Measurements from ENCODE around the gene PEX11B.

PEX11B gene

GRCh38 chr1:145878724-145879123 lies 39.8 kb downstream of the PEX11B start:
- DNase-seq (ENCODE audit: low read depth, low spot score) = no peak
- ChIA-PET CTCF (interaction anchor here (0.7 to 16.3 kb wide), 7 partner anchors 10 to 33 kb away, joined by 3 to 469 read pairs (median 10); partner anchors contain the start of genes ITGA10, NUDT17, PEX11B and PIAS3), POLR2A (no interaction called here)
- no peak for TF ChIP-seq CTCF (IDR thresholded peaks at IDR 0.05; ENCODE audit: insufficient read depth, low read length, missing control alignments)
- H3K4me3 ChIP-seq (ENCODE audit: low read depth, low read length) = no peak overlapping the region

- ChIA-PET CTCF (interaction anchor here (1.1 to 16.3 kb wide), 5 partner anchors 13 to 34 kb away, joined by 4 to 469 read pairs (median 16); partner anchors contain the start of genes ITGA10, NUDT17, PEX11B and PIAS3), POLR2A (no interaction called here)
- no peak overlapping the region for H3K4me3 ChIP-seq (ENCODE audit: low read depth, low read length)
- DNase-seq (ENCODE audit: low read depth, low spot score) = no peak
- TF ChIP-seq CTCF (IDR thresholded peaks at IDR 0.05; ENCODE audit: insufficient read depth, low read length, missing control alignments) = no peak
Observed at GRCh38 chr1:145877923-145878486, 40.5 kb downstream of the PEX11B start.

- POLR2A ChIA-PET = interaction anchor here (1.2 kb wide), 1 partner anchor 9 kb away, joined by 3 read pairs; no protein-coding TSS in a partner anchor
- CTCF ChIA-PET = interaction anchor here (0.6 to 2.4 kb wide), 4 partner anchors 11 to 31 kb away, joined by 3 to 8 read pairs (median 5); partner anchors contain the start of gene PIAS3
Observed at GRCh38 chr1:145874646-145875045, 43.9 kb downstream of the PEX11B start.

GRCh38 chr1:145871994-145872924 lies 46.3 kb downstream of the PEX11B start:
- ChIA-PET POLR2A (interaction anchor here (1.0 to 2.3 kb wide), 2 partner anchors 13 to 20 kb away, joined by 4 to 12 read pairs; partner anchors contain the start of gene PIAS3), CTCF (interaction anchor here (1.2 to 3.6 kb wide), 7 partner anchors 9 to 27 kb away, joined by 3 to 28 read pairs (median 8); partner anchors contain the start of gene NUDT17)
- H3K4me3 ChIP-seq (ENCODE audit: low read depth, low read length) = peak overlapping the region; percentile 29
- no peak for DNase-seq (ENCODE audit: low read depth, low spot score)
- TF ChIP-seq CTCF (IDR thresholded peaks at IDR 0.05; ENCODE audit: insufficient read depth, low read length, missing control alignments) = no peak

More at GRCh38 chr1:145874646-145875045, 43.9 kb downstream of the PEX11B start:
- H3K4me3 ChIP-seq (ENCODE audit: low read depth, low read length) = no peak overlapping the region
- TF ChIP-seq CTCF (IDR thresholded peaks at IDR 0.05; ENCODE audit: insufficient read depth, low read length, missing control alignments) = no peak
- DNase-seq (ENCODE audit: low read depth, low spot score) = no peak

- ChIA-PET POLR2A (interaction anchor here (1.2 kb wide), 1 partner anchor 9 kb away, joined by 3 read pairs; no protein-coding TSS in a partner anchor), CTCF (interaction anchor here (0.6 to 3.1 kb wide), 4 partner anchors 11 to 81 kb away, joined by 3 to 19 read pairs (median 4); no protein-coding TSS in a partner anchor)
- DNase-seq (ENCODE audit: low read depth, low spot score) = no peak
- TF ChIP-seq CTCF (IDR thresholded peaks at IDR 0.05; ENCODE audit: insufficient read depth, low read length, missing control alignments) = no peak
- H3K4me3 ChIP-seq (ENCODE audit: low read depth, low read length) = no peak overlapping the region
Observed at GRCh38 chr1:145868232-145868631, 50.3 kb downstream of the PEX11B start.
